ENCODE data around the gene WRAP73.

WRAP73 gene

GRCh38 chr1:3644273-3644672 is 5.6 kb downstream of the WRAP73 start:
- no peak for DNase-seq

- DNase-seq = no peak
Observed at GRCh38 chr1:3642919-3643675, 6.8 kb downstream of the WRAP73 start.

DNA sequence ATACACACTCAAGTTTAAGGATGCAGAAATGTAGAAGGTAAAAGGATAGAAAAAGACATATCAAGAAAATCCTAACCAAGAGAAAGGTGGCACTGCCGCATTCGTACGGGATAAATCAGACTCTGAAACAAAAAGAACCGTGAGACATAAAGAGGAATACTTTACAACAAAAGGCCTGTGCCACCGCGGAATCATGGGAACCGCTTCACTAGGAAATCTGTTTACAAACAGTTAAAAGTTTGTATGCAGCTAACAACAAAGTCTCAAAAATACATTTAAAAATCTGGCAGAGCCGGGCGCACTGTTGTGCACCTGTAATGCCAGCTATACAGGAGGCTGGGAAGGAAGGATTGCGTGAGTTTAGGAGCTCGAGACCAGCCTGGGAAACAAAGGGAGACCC is 8.1 kb downstream of the WRAP73 start:
- DNase-seq = no peak

DNA sequence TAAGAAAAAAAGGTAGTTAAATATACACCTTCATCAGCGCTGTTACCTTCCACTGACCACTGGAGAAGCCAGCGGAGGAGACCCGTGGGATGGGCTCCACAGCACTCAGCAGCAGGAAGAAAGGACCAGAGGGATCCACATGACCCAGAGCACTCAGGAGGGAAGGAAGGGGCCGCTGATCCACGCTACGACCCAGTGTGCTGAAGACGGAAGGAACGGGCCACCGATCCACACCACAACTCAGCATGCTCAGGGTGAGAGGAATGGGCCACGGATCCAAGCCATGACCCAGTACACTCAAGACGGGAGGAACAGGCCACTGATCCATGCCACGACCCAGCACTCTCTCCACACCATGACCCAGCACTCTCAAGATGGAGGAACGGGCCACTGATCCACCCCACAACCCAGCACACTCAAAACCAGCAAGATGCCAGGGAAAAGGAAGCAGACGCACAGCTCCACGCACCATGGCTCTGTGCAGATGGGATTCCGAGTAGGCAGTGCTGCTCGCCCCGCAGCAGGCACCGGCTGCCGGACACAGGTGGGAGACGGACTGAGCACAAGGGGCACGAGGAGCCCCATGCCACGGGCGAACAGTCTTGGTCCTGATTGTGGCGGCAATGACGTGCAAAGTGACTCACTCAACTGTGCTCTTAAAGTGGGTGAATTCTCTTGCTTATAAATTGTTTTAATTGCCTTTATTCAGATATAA is 8.7 kb downstream of the WRAP73 start:
- DNase-seq = no peak

DNA sequence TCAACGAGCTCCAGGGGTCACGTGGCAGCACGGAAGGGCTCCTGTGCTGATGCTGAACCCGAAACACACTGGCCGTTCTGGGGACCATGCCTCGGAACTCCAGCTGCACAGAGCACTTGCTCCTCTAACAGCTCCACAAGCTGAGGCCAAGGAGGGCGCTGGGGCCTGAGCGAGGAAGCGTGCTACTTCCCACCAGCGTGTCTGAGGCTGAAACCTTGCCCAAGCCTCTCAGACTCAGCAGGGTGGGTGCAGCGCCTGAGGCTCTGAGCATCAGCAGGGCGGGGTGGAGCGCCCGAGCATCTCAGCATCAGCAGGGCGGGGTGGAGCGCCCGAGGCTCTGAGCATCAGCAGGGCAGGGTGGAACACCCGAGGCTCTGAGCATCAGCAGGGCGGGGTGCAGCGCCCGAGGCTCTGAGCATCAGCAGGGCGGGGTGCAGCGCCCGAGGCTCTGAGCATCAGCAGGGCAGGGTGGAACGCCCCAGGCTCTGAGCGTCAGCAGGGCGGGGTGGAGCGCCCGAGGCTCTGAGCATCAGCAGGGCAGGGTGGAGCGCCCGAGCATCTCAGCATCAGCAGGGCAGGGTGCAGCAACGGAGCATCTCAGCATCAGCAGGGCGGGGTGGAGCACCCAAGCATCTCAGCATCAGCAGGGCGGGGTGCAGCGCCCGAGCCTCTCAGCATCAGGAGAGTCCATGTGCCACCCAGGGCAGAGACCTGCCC is 9.6 kb downstream of the WRAP73 start:
- DNase-seq = no peak

DNA sequence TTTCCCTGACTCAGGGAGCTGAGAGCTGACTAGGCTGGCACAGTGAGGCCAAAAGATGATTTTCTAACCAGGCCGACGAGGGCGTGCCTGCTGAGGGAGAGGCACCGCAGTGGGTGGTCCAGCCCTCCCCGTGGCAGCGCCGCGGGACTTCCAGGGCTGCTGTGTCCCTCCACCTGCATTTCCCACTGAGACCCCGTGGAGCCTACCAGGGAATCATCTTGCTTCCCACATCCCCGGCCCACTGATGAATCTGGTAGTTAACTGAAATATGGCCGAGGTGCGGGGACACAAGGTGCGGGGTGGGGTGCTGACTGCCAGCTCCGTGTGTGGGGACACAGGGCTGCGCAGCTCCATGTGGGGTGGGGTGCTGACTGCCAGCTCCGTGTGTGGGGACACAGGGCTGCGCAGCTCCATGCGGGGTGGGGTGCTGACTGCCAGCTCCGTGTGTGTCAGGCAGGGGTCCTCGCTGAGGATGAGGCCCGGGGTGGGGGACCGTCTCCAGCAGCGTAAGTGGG is 10.4 kb downstream of the WRAP73 start:
- no peak for DNase-seq

- DNase-seq = no peak
Observed at GRCh38 chr1:3638676-3639075, 11.2 kb downstream of the WRAP73 start.

GRCh38 chr1:3638027-3638426 is 11.9 kb downstream of the WRAP73 start:
- DNase-seq = no peak

- no peak for DNase-seq
Observed at GRCh38 chr1:3636531-3636930, 13.4 kb downstream of the WRAP73 start.

- DNase-seq = no peak
Observed at GRCh38 chr1:3636080-3636479, 13.8 kb downstream of the WRAP73 start.

DNA sequence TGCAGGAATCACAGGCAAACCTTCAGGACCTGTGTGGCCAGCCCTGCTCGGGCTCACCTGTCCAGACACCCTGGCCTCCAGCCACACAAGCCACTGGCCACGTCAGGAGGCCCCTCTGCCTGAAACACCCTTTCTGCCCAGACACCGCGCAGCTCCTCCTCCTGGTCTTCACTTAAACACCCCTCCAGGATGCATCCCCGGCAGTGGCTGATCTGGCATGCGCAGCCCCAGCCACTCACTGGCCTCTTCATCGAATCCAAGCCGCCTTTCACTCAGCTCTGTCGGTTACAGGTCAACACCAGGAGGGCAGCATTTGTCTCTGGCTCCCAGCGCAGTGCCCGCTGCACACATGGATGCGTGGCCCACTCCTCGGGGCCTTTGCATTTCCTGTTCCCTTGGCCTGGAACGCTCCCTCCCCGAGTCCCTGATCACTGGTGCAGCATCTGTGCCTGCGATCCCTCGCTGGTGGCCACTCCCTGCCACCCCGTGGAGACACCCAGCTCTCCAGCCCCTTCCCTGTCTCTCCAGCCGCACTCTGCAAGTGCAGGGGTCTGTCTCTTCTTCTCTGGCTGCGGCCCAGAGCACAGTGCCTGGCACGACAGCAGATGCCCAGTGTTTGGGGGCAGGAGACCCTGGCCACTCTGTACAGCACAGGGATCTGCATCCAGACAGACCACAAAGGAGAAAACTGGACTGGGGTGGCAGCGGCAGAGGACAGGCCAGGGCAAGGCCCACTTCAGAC is 15.7 kb downstream of the WRAP73 start:
- DNase-seq = no peak

DNA sequence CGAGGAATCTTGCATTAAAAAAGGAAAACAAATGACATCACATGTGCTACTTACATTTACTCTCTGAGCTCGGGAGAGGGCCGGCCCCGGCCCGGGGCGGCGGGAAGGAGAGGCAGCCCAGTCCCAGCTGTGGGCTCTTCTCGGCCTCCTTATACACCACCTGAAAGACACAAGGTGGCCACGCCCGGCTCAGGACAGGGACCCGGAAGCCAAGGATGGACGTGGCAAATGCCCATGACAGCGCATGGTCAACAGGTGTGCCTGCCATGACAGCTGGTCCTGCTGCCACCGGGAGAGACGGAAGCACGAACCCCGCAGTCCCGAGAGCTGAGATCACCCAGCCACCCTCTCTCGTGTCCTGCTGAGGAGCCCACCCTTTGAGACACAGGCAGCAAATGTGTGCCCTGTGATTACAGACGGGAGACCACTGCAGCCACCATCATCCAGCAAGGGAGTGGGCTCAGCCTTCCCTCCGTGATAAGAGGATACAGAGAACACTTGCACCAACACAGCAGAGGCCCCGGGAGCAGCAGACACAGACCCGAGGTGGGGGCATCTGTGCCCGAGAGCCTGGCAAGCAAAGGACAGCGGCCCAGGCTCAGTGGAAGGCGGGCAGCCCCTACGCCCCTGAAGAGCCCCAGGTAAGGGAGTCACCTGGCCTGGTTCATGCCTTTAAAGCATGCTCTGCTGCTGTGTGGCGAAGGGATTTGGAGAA is 16.4 kb downstream of the WRAP73 start:
- DNase-seq = no peak

DNA sequence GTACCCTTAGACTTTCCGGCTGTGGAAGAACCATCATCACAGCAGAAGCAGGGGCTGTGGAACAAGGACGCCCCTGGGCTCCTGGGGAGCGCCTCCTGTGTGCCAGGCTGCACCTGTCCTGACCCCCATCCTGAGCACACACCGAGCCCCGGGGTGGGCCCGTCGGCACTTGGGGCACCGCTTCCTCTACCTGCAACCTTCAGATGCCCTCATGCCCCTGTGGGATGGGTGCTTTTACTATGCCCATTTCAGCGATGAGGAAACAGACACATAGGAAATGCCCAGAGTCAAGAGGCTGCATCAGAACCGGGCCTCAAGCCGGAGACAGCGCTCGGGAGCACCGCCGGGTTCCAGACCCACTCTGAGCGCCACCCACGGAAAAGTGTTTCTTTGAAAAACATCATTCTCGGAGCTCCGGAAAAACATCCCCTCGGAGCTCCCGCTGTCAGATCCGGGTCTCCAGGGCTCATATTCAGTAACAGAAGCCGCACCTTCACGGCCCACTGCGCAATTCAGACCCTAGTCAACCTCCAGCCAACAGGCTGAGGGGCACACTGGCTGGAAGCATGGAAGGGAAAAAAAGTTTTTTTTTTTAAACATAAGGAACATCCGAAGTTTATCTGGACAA is 17.1 kb downstream of the WRAP73 start:
- no peak for DNase-seq

- DNase-seq = no peak
Observed at GRCh38 chr1:3632298-3632697, 17.6 kb downstream of the WRAP73 start.

DNA sequence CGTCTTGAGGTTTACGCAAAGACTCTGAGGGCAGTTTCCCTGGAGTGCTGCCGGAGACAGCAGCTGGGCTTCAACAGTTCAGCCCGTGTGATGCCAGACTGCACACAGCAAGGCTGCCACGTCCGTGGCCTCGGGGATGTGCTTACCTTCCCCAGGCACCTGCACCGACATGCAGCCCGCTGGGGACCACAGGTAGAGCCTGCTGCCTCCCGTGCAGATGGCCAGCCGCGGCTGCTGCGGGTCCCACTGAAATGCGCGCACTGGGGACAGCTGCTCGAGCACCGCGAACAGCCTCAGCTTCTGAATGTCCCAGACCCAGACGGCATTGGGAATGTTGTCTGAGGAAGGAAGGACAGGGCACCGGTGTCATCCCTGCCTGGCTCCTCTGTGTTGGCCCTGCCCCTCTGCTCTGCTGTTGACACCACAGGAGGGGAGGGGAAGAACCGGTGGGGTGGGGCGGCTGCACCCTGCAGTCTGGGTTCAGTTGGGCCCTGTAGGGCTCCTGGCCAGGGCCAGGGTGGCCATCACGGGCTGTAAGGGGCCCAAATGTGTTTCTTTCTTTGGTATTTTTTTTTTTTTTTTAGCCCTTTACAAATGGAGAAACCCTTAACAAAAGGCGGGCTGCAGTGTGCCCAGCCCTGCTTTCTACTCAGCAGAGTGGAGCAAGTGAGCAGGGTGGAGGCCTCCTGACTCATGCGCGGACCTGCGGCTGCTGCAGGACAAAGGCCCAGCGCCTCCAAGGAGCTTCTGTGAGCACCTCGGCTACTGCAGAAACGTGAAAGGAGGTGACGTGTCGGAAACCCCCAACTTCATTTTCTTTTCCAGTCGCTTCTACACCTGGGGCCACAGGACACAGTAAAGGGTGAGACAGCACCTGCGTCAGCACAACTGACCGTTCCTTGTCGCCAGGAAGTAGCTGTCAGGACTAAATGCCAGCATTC is 18.3 kb downstream of the WRAP73 start:
- DNase-seq = no peak

- no peak for DNase-seq
Observed at GRCh38 chr1:3630914-3631313, 19.0 kb downstream of the WRAP73 start.

GRCh38 chr1:3630161-3630611 is 19.7 kb downstream of the WRAP73 start:
- DNase-seq = no peak

- no peak for DNase-seq
Observed at GRCh38 chr1:3629561-3630160, 20.2 kb downstream of the WRAP73 start.

DNA sequence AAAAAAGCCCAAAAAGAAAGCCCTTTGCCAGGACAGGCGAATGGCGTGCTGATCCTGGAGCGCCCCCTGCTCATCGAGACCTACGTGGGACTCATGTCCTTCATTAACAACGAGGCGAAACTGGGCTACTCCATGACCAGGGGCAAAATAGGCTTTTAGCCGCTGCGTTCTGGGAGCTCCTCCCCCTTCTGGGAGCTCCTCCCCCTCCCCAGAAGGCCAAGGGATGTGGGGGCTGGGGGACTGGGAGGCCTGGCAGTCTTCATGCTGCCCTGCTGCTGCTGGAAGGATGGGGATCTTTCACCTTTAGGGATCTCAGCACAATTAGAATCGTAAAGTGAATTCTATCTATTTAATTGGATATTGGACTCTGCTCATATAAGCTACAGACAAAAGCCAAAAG is 21.5 kb downstream of the WRAP73 start:
- no peak for DNase-seq
